Osteocyte (in vitro differentiated cells): ENCODE data around the gene CERS1. TPM values are rescaled to one million over a fixed set of nuclear protein-coding genes. Genes with fewer than 3 reads are reported as not detected.
A peak's percentile ranks its signal among the peaks of the same experiment; 100 is the strongest.
"Not testable (repeated sequence)": the region's sequence is repeated elsewhere in the genome, so short reads cannot be mapped to it uniquely, and the experiment has no call there.

Source experiments
- DNase-seq: peaks from one replicate; pipeline ENCODE4 v3.0.0; 2021; ENCODE audit warnings: mixed read lengths; ENCODE audit not compliant: unreplicated experiment; ENCODE audit errors: extremely low spot score
- H3K27ac Mint-ChIP-seq: one replicate; pipeline ENCODE4 v1.8.0; 2021; ENCODE audit warnings: mild to moderate bottlenecking, mixed read lengths; ENCODE audit not compliant: unreplicated experiment
- H3K27me3 Mint-ChIP-seq: one replicate; pipeline ENCODE4 v1.8.0; 2021; ENCODE audit warnings: mixed read lengths; ENCODE audit not compliant: unreplicated experiment
- H3K36me3 Mint-ChIP-seq: one replicate; pipeline ENCODE4 v1.8.0; 2021; ENCODE audit warnings: mixed read lengths; ENCODE audit not compliant: unreplicated experiment
- H3K4me1 Mint-ChIP-seq: one replicate; pipeline ENCODE4 v1.8.0; 2021; ENCODE audit warnings: mixed read lengths; ENCODE audit not compliant: unreplicated experiment
- H3K4me3 Mint-ChIP-seq: one replicate; pipeline ENCODE4 v1.8.0; 2021; ENCODE audit warnings: mild to moderate bottlenecking, moderate library complexity, mixed read lengths; ENCODE audit not compliant: unreplicated experiment
- H3K9me3 Mint-ChIP-seq: one replicate; pipeline ENCODE4 v1.8.0; 2021; ENCODE audit warnings: mixed read lengths; ENCODE audit not compliant: unreplicated experiment
- total RNA-seq: library from RNA; stranded (reverse); gene quantifications from 2 replicates; pipeline ENCODE4 v1.2.1, GENCODE V29; 2021
- TF ChIP-seq, protein P1 (sequence below): fragments of 200-600 bp; sonication (generic); IDR thresholded peaks from 2 replicates; pipeline ENCODE4 v1.5.0; 2021; ENCODE audit warnings: antibody characterized with exemption, mild to moderate bottlenecking, moderate library complexity

CERS1 gene
- total RNA-seq, 1 donor from 2014 or later, result 6.5 TPM

- H3K9me3 Mint-ChIP-seq, result no peaks in the 10 kb centered on the region
- H3K27ac Mint-ChIP-seq, result peak within 1 kb of the TSS; percentile 95
- peaks cover 38% of the 10 kb centered on the region for H3K4me1 Mint-ChIP-seq
- TF ChIP-seq, protein P1, sequence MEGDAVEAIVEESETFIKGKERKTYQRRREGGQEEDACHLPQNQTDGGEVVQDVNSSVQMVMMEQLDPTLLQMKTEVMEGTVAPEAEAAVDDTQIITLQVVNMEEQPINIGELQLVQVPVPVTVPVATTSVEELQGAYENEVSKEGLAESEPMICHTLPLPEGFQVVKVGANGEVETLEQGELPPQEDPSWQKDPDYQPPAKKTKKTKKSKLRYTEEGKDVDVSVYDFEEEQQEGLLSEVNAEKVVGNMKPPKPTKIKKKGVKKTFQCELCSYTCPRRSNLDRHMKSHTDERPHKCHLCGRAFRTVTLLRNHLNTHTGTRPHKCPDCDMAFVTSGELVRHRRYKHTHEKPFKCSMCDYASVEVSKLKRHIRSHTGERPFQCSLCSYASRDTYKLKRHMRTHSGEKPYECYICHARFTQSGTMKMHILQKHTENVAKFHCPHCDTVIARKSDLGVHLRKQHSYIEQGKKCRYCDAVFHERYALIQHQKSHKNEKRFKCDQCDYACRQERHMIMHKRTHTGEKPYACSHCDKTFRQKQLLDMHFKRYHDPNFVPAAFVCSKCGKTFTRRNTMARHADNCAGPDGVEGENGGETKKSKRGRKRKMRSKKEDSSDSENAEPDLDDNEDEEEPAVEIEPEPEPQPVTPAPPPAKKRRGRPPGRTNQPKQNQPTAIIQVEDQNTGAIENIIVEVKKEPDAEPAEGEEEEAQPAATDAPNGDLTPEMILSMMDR, result no peak
- peak; percentile 99 for DNase-seq
- H3K27me3 Mint-ChIP-seq, result no peaks in the 10 kb centered on the region
- peak within 1 kb of the TSS; percentile 92 for H3K4me3 Mint-ChIP-seq
- H3K36me3 Mint-ChIP-seq, result peaks cover 4% of the 10 kb centered on the region
These were observed 23.3 kb upstream of the CERS1 start, which contains the start of the genes COPE and DDX49 for GRCh38 chr19:18919086-18919899. TSS of gene COPE (minus strand) at chr19:18919387. CDS start at chr19:18919348, 39 bp downstream. TSS of gene DDX49 (plus strand) at chr19:18919715. CDS start at chr19:18919742, 27 bp downstream.

GRCh38 chr19:18917593-18917992 is 21.6 kb upstream of the CERS1 start:
- not testable (repeated sequence) for H3K36me3 Mint-ChIP-seq, H3K9me3 Mint-ChIP-seq, DNase-seq, H3K27me3 Mint-ChIP-seq
- H3K4me3 Mint-ChIP-seq, result peak overlapping the region; percentile 92
- H3K27ac Mint-ChIP-seq, result peak overlapping the region; percentile 44
- peaks cover 38% of the 10 kb centered on the region for H3K4me1 Mint-ChIP-seq

GRCh38 chr19:18915639-18916038 is 19.7 kb upstream of the CERS1 start:
- no peaks in the 10 kb centered on the region for H3K9me3 Mint-ChIP-seq
- no peak for DNase-seq
- H3K4me1 Mint-ChIP-seq, result peaks cover 30% of the 10 kb centered on the region
- H3K27me3 Mint-ChIP-seq, result no peaks in the 10 kb centered on the region
- peaks cover 6% of the 10 kb centered on the region for H3K36me3 Mint-ChIP-seq
- no peak overlapping the region for H3K4me3 Mint-ChIP-seq
- H3K27ac Mint-ChIP-seq, result no peak overlapping the region
- TF ChIP-seq, protein P1, result peak; percentile 31

GRCh38 chr19:18913466-18913865 is 17.5 kb upstream of the CERS1 start:
- H3K4me1 Mint-ChIP-seq, result peaks cover 14% of the 10 kb centered on the region
- H3K27me3 Mint-ChIP-seq, result no peaks in the 10 kb centered on the region
- H3K36me3 Mint-ChIP-seq, result peaks cover 10% of the 10 kb centered on the region
- H3K4me3 Mint-ChIP-seq, result no peak overlapping the region
- no peak for DNase-seq
- TF ChIP-seq, protein P1, result no peak
- H3K27ac Mint-ChIP-seq, result no peak overlapping the region
- no peaks in the 10 kb centered on the region for H3K9me3 Mint-ChIP-seq

DNA sequence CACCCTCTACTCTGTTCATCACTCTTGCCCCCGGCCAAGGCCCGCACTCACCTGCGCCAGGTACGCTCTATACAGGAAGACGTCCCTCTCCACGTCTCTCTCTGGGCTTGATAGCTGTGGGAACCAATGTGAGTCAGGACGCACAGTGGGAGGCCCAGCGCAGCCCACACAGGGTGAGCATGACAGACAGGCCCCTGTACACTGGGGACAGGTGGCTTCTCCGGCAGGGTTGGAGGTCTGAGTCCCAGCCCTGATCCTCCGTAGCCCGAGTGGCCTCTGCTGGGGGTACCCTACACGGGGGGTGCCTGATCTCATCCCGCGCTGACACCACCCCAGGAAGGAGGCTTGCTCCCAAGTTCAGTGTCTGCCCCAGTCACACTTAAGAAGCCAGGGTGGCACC is 17.0 kb upstream of the CERS1 start:
- no peak overlapping the region for H3K4me3 Mint-ChIP-seq
- no peak overlapping the region for H3K27ac Mint-ChIP-seq
- H3K27me3 Mint-ChIP-seq, result no peaks in the 10 kb centered on the region
- DNase-seq, result no peak
- peaks cover 8% of the 10 kb centered on the region for H3K4me1 Mint-ChIP-seq
- no peaks in the 10 kb centered on the region for H3K9me3 Mint-ChIP-seq
- TF ChIP-seq, protein P1, result no peak
- peaks cover 10% of the 10 kb centered on the region for H3K36me3 Mint-ChIP-seq
